Left renal cortex interstitium (tissue), 4 donors: ENCODE results near the gene BRD4. TPM values are rescaled to one million over a fixed set of nuclear protein-coding genes. Genes with fewer than 3 reads are reported as not detected.

Experiments used
- DNase-seq, 4 donors: peaks; one replicate each; pipeline ENCODE4 v3.0.0-alpha.2; 2013; ENCODE audit warnings: low read depth in 4 of 4, low spot score in 2 of 4, missing footprints in 1 of 4
- polyA plus RNA-seq, 4 donors: library from polyadenylated mRNA; unstranded; fragments of 120-200 nt; gene quantifications; one replicate each; pipeline ENCODE4 v1.2.1, GENCODE V29; 2013; ENCODE audit not compliant: insufficient read length in 4 of 4

The BRD4 gene
- polyA plus RNA-seq, 4 donors: 41.6 to 64.5 (median 51.9) TPM

- DNase-seq: no peak
Measured at GRCh38 chr19:15292847-15293582, 39.3 kb downstream of the BRD4 start.

GRCh38 chr19:15292140-15292539 is 40.2 kb downstream of the BRD4 start:
- DNase-seq: no peak

- DNase-seq: no peak
Measured at GRCh38 chr19:15291548-15292021, 40.8 kb downstream of the BRD4 start.

DNA sequence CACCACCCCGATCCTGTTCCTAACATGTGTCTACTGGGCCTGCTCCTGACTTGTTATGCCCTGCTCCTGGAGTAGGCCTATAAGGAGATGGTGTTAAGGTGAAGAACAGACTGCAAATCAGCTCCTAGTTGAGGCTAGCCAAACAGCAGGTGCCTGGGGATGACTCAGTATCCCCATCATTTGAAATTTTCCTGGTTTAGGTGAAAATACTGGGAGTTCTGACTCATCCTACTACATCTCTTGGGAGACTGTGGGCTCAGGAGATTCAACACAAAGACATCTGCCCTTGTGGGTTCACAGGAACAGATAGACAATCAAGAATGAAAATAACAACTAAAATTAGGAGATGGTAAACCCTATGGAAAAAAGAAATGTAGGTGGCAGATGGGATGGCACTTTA is 41.2 kb downstream of the BRD4 start:
- no peak for DNase-seq

- no peak for DNase-seq
Measured at GRCh38 chr19:15290166-15290565, 42.2 kb downstream of the BRD4 start.

DNA sequence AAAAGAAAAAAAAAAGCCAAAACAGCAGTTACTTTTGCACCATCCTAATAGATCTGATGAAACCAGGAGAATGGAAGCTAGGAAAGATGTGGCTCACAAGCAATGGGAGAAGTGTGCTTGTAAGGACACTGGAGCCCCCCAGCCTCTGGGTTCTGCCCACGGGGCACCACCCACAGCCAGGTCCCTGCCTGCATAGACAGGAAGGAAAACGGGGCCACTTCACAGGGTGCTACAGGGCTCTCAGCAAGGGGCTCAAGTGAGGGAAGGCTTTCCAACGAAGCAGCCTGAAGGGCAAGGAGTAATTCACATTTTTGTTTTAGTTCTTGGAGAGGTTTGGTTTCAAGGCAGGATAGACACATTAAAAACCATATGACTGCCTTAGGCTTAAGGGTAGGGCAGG is 42.7 kb downstream of the BRD4 start:
- no peak for DNase-seq

GRCh38 chr19:15288146-15288963 is 44.0 kb downstream of the BRD4 start:
- DNase-seq: peak in 1 of 4 donors; percentile 27

GRCh38 chr19:15287496-15287895 is 44.8 kb downstream of the BRD4 start:
- no peak for DNase-seq

GRCh38 chr19:15286688-15287365 is 45.5 kb downstream of the BRD4 start:
- DNase-seq: no peak

GRCh38 chr19:15285896-15286591 is 46.3 kb downstream of the BRD4 start:
- no peak for DNase-seq

GRCh38 chr19:15284896-15285295 is 47.4 kb downstream of the BRD4 start:
- DNase-seq: no peak

- DNase-seq: no peak
Measured at GRCh38 chr19:15284091-15284490, 48.2 kb downstream of the BRD4 start.

GRCh38 chr19:15283141-15283883 is 49.0 kb downstream of the BRD4 start:
- no peak for DNase-seq

GRCh38 chr19:15282311-15282705 is 50.0 kb downstream of the BRD4 start:
- no peak for DNase-seq

GRCh38 chr19:15280915-15281683 is 51.2 kb downstream of the BRD4 start:
- DNase-seq: no peak

DNA sequence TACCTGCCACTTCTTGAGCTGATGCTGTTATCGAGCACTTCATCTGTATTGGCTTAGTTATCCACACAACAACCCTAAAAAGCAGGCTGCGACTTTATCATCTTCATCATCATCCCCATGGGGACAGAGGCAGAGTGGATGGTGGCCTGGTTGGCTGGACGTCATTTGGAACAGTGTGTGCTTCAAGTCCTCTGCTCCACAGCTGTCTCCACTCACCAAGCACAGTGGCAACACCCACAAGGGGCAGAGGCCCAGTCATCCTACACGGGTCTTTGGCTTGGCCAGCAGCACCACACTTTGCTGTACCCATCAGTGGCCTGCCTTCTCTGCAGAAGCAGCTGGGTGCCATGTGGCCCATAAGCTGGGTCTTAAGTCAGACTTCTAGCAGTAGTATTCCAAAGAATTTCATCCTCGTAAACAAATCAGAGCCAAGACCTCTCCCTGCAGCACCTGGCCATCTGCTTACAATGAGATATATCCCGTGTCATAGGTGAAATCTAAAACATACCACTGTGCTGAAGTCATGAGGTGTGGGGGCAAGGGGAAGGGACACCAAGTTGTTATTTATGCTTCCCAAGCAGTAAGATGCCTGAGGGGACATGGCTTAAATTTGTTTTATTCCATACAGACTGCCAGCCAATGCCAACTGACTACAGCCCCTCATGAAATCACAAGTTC is 52.2 kb downstream of the BRD4 start:
- no peak for DNase-seq

DNA sequence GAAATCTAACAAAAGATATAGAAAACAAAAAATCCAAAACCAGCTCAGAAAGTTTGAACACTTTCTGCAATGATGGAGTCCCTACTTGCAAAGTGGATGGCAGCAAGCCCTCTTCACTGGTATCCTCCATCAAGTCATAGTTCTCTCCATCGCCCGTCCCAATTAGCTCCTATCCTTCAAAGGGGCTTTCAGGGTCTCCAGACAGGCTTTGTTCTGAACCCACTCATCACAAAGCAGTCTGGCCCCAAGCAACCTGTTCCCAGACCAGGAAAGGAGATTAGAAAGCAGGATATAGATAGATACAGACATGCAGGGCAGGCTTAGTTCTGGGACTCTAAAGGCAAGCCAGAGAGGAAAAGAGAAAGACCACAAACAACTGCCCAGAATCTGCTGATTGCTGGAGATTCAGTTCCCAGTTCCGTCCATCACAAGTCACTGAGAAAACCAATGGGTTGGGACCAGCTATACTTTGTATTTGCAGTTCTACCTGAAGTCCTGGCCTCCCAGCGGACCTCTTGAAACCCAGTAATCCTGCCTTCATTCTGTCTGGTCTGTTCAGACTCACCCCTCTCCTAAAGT is 52.9 kb downstream of the BRD4 start:
- DNase-seq: no peak

DNA sequence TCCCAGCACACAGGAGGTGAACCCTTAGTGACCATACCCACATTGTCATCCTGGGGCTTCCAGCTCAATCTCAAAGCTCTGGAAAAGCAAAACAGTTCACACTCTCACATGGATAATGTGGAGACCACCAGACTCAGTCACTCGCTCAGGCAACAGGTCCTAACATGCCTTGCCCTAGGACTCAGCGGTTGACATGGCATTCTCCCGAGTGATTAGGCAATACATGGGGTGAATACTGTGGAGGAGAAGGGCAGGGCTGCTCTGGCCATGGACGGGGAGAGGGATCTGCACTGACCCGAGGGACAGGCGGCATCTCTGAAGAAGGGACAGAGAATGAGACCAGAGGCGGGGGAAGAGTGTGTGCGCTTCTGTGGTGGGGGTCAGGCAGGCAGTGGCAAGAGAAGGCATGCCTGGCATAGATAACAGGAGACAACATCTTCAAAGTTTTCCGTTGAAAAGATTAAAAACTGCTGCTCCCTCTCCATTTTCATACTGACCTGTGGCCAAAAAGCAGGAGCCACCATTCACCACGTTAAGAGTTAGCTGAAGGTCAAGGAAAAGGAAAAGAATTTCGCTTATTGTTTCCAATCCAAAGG is 55.6 kb downstream of the BRD4 start:
- no peak for DNase-seq
